C4-2B (cell line): Measurements from ENCODE around the gene MAVS.
"Not testable (repeated sequence)": the region's sequence is repeated elsewhere in the genome, so short reads cannot be mapped to it uniquely, and the experiment has no call there.

ENCODE experiments used
- H3K27ac ChIP-seq: fragments of 450-650 bp; 2 replicates; pipeline ENCODE4 v1.5.1; 2017
- ZFX ChIP-seq: fragments of 450-650 bp; IDR thresholded peaks from 2 replicates; pipeline ENCODE4 v1.6.1; 2017
- TF ChIP-seq, protein P1 (sequence below): fragments of 450-650 bp; conservative IDR thresholded peaks from 2 replicates; pipeline ENCODE4 v1.5.1; 2017; ENCODE audit warnings: mild to moderate bottlenecking

The MAVS gene

DNA sequence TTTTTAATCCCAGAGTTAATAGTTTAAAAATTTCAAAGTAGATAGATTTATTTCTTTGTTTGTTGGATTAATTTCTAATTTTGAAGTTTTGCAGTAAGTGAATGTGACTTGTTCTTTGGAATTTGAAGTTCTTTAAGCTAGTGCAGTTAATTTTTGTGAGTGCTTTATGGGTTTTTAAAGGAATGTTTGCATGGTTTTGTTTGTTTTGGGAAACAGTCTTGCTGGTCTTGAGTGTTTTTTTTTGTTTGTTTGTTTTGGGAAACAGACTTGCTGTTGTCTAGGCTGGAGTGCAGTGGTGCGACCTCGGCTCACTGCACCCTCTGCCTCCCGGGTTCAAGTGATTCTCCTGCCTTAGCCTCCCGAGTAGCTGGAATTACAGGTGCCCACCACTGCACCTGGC lies 52.0 kb downstream of the MAVS start:
- TF ChIP-seq, protein P1, sequence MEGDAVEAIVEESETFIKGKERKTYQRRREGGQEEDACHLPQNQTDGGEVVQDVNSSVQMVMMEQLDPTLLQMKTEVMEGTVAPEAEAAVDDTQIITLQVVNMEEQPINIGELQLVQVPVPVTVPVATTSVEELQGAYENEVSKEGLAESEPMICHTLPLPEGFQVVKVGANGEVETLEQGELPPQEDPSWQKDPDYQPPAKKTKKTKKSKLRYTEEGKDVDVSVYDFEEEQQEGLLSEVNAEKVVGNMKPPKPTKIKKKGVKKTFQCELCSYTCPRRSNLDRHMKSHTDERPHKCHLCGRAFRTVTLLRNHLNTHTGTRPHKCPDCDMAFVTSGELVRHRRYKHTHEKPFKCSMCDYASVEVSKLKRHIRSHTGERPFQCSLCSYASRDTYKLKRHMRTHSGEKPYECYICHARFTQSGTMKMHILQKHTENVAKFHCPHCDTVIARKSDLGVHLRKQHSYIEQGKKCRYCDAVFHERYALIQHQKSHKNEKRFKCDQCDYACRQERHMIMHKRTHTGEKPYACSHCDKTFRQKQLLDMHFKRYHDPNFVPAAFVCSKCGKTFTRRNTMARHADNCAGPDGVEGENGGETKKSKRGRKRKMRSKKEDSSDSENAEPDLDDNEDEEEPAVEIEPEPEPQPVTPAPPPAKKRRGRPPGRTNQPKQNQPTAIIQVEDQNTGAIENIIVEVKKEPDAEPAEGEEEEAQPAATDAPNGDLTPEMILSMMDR, result no peak
- no peak for TF ChIP-seq ZFX
- peak overlapping the region; percentile 55 for H3K27ac ChIP-seq

GRCh38 chr20:3900187-3900604 lies 53.6 kb downstream of the MAVS start:
- no peak overlapping the region for H3K27ac ChIP-seq
- TF ChIP-seq ZFX, result no peak
- TF ChIP-seq, protein P1, result no peak

- no peak for TF ChIP-seq ZFX
- TF ChIP-seq, protein P1, result no peak
- H3K27ac ChIP-seq, result no peak overlapping the region
Observed at GRCh38 chr20:3901028-3901705, 54.5 kb downstream of the MAVS start.

- TF ChIP-seq ZFX, result no peak
- TF ChIP-seq, protein P1, result no peak
- H3K27ac ChIP-seq, result no peak overlapping the region; the same call in 1 of the 2 replicates
Observed at GRCh38 chr20:3901706-3902440, 55.2 kb downstream of the MAVS start.

DNA sequence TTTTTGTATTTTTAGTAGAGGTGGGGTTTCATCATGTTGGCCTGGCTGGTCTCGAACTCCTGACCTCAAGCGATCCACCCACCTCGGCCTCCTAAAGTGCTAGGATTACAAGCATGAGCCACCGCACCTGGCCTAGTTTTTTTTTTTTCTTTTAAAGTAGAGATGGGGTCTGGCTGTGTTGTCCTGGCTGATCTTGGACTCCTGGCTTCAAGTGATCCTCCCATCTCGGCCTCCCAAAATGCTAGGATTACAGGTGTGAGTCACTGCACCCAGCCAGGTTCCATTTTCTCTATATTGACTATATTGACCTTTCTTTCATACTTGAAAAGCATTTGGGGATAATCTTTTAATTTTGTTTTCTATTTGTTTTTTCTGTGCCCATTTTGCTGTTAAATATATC lies 55.8 kb downstream of the MAVS start:
- TF ChIP-seq, protein P1, result no peak
- no peak for TF ChIP-seq ZFX
- no peak overlapping the region; the same call in 1 of the 2 replicates for H3K27ac ChIP-seq

DNA sequence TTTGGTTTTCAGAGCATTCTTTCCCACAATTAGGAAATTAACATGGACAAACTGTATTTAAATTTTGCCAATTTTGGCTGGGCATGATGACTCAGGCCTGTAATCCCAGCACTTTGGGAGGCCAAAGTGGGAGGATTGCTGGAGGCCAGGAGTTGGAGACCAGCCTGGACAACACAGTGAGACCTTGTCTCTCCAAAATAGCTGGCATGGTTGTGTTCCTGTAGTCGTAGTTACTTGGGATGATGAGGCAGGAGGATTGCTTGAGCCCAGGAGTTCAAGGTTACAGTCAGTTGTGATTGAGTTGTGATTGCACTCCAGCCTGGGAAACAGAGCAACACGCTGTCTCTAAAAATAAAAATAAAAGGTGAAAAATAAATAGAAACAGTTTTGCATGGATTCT lies 57.6 kb downstream of the MAVS start:
- no peak overlapping the region for H3K27ac ChIP-seq
- TF ChIP-seq, protein P1, result no peak
- TF ChIP-seq ZFX, result no peak

GRCh38 chr20:3904857-3905256 lies 58.2 kb downstream of the MAVS start:
- TF ChIP-seq ZFX, result no peak
- TF ChIP-seq, protein P1, result no peak
- H3K27ac ChIP-seq, result no peak overlapping the region

DNA sequence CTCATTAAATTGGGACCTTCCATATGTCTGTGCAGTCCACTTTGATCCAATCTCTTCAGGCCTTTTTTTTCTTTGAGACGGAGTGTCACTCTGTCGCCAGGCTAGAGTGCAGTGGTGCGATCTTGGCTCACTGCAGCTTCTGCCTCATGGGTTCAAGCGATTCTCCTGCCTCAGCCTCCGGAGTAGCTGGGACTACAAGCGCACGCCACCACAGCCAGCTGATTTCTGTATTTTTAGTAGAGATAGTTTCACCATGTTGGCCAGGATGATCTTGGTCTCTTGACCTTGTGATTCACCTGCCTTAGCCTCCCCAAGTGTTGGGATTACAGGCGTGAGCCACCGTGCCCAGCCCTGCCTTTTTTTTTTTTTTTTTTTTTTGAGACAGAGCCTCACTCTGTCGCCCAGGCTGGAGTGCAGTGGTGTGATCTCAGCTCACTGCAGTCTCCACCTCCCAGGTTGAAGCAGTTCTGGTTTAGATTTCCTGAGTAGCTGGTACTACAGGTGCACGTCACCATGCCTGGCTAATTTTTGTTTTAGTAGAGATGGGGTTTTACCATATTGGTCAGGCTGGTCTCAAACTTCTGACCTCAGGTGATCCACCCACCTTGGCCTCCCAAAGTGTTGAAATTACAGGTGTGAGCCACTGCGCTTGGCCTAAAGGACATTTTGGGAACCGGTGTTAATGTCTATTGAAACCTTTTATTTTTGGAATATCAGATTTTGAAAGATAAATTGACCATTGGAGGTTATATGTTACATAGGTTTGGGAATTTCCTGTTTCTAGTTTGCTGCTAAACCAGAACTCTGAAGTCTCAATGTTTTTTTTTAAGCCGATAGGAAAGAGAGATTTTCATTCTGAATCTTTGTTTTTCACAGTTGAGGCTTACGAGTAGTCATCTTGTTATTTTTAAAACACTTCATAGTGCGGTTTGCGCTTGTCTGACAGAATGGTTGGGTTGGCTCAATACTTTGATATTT lies 60.4 kb downstream of the MAVS start:
- H3K27ac ChIP-seq, result not testable (repeated sequence)
